ENCODE measurements around the gene CLDN9.
A peak's percentile ranks its signal among the peaks of the same experiment; 100 is the strongest.

The CLDN9 gene

DNA sequence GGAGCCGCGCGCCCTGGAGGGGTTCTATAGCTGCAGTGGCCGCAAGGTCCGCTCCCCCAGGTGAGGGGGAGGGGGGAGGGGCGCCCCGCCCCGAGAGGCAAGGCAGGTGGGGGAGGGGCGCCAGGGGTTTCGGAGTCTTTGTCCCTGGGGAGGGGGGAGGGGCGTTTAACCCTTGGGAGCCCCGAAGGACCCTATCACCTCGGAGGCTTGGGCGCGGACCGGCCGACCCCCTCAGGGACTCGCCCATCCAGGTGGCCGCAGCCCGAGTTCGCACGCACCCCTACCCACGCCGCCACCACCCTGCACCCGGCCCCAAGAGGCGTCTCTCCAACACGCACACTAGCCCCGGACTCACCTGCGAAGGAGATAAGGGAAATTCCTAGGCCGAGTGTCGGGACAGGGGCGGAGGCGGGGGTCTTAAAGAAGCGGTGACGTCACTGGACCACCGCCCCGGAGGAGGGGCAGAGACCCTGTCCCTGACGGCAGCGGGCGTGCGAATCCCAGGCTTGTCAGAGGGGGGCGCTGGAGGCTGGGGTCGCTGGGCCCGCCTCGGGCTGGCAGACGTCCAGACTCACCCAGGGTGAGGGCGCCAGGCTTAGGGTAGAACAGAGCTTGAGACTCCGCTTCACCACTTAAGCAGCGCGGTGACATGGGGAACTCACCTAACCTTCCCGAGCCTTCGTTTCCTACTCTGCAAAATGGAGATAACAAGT is 5.2 kb downstream of the CLDN9 start, which contains the start of gene CLDN6:
TSS of gene CLDN6 (minus strand) at position 390 of the 713 bp plus-strand sequence. CDS start 2,162 bp downstream, outside the sequence.
- no peak for ATAC-seq
- H3K4me3 Mint-ChIP-seq: no peak within 1 kb of the TSS
- no peak within 1 kb of the TSS for H3K27ac Mint-ChIP-seq
- peaks cover 40% of the 10 kb centered on the region for H3K27me3 Mint-ChIP-seq
- peaks cover 37% of the 10 kb centered on the region for H3K4me1 Mint-ChIP-seq
- no peaks in the 10 kb centered on the region for H3K9me3 Mint-ChIP-seq
- no peaks in the 10 kb centered on the region for H3K36me3 Mint-ChIP-seq

DNA sequence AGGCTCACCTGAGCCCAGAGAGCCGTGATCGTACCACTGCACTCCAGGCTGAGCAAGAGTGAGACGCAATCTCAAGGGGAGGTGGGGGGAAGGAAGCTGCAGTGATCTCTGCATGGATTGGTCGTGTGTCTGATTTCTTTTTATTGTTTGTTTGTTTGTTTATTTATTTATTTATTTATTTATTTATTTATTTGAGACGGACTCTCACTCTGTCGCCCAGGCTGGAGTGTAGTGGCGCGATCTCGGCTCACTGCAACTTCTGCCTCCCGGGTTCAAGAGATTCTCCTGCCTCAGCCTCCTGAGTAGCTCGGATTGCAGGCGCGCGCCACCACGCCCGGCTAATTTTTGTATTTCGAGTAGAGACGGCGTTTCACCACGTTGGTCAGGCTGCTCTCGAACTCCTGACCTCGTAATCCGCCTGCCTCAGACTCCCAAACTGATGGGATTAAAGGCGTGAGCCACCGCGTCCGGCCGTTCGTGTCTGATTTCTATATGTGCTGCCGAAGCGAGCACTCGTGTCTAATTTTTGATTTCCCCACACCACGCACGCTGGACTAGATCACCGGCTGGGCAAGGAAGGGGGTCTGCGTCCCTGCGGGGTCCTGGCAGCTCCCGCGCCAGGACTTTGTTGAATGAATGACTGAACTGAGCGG is 7.0 kb downstream of the CLDN9 start:
- Mint-ChIP-seq H3K36me3 (no peaks in the 10 kb centered on the region), H3K4me3 (peak overlapping the region; percentile 84), H3K27me3 (peaks cover 23% of the 10 kb centered on the region), H3K4me1 (peaks cover 51% of the 10 kb centered on the region), H3K27ac (peak overlapping the region; percentile 83), H3K9me3 (no peaks in the 10 kb centered on the region)
- no peak for ATAC-seq

DNA sequence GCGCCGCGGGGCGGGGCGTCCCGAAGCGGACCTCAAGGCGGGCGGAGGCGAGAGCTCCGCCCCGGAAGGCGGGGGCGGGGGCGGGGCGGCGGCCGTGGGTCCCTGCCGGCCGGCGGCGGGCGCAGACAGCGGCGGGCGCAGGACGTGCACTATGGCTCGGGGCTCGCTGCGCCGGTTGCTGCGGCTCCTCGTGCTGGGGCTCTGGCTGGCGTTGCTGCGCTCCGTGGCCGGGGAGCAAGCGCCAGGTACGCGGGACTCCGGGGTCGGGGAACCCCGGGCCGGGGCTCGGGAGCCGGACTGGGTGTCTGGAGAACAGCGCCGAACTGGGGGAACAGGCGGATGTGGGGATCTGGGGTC is 7.5 kb downstream of the CLDN9 start, which contains the start of gene TNFRSF12A:
TSS of gene TNFRSF12A (plus strand) at position 122 of the 357 bp plus-strand sequence. CDS start at position 152, 30 bp downstream.
- Mint-ChIP-seq H3K4me3 (peak within 1 kb of the TSS; percentile 84), H3K27me3 (peaks cover 23% of the 10 kb centered on the region), H3K4me1 (peaks cover 53% of the 10 kb centered on the region), H3K9me3 (no peaks in the 10 kb centered on the region), H3K27ac (peak within 1 kb of the TSS; percentile 83), H3K36me3 (no peaks in the 10 kb centered on the region)
- peak; percentile 42 for ATAC-seq

DNA sequence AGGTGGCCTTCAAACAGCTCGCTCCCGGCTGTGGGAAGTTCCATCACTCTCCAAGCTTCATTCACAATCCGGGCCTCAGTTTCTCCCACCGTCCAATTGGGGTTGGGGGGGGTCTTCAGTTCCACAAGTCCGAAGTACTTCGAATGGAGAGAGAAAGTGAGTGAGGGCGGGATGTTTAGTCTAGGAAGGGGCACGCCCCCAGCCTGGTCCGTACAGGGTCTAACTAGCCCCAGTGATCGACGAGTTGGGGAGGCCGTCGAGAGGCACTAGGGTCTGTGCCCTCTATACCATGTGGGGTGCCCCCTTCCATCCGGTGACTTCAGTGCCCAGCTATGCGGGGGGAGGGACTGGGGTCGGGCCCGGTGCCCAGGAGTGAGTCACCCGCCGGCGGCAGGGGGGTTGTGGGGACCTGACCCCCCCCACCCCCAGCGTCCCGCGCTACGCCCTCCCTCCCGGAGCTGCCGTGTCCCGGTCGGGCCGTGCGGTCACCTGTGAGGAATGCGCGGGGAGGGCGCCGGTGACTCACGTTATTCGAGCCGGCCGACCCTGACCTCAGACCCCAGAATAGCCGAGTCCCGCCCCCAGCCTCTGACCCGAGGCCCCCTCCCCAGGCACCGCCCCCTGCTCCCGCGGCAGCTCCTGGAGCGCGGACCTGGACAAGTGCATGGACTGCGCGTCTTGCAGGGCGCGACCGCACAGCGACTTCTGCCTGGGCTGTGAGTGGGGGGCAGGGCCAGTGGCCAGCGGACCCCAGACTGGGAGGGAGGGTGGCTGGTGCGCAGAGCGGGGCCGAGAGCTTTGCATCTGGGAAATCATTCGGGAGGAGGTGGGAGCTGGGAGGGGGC is 8.1 kb downstream of the CLDN9 start:
- H3K4me1 Mint-ChIP-seq: peaks cover 59% of the 10 kb centered on the region
- ATAC-seq: no peak
- H3K9me3 Mint-ChIP-seq: no peaks in the 10 kb centered on the region
- H3K36me3 Mint-ChIP-seq: peaks cover under 1% of the 10 kb centered on the region
- peak overlapping the region; percentile 84 for H3K4me3 Mint-ChIP-seq
- H3K27me3 Mint-ChIP-seq: peaks cover 23% of the 10 kb centered on the region
- peak overlapping the region; percentile 83 for H3K27ac Mint-ChIP-seq

DNA sequence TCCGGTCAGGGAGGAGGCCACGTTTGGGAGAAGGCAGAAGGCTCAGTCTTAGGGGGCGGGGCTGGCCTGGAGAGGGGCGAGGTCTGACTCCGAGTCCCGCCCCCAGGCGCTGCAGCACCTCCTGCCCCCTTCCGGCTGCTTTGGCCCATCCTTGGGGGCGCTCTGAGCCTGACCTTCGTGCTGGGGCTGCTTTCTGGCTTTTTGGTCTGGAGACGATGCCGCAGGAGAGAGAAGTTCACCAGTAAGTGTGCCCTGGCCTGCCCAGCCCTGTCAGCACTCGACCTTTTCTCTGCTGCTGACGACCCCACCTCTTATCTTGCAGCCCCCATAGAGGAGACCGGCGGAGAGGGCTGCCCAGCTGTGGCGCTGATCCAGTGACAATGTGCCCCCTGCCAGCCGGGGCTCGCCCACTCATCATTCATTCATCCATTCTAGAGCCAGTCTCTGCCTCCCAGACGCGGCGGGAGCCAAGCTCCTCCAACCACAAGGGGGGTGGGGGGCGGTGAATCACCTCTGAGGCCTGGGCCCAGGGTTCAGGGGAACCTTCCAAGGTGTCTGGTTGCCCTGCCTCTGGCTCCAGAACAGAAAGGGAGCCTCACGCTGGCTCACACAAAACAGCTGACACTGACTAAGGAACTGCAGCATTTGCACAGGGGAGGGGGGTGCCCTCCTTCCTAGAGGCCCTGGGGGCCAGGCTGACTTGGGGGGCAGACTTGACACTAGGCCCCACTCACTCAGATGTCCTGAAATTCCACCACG is 8.9 kb downstream of the CLDN9 start:
- H3K9me3 Mint-ChIP-seq: no peaks in the 10 kb centered on the region
- peak overlapping the region; percentile 81 for H3K4me3 Mint-ChIP-seq
- H3K27ac Mint-ChIP-seq: peak overlapping the region; percentile 83
- peaks cover 22% of the 10 kb centered on the region for H3K27me3 Mint-ChIP-seq
- peaks cover 8% of the 10 kb centered on the region for H3K36me3 Mint-ChIP-seq
- peaks cover 67% of the 10 kb centered on the region for H3K4me1 Mint-ChIP-seq
- peak; percentile 42 for ATAC-seq

DNA sequence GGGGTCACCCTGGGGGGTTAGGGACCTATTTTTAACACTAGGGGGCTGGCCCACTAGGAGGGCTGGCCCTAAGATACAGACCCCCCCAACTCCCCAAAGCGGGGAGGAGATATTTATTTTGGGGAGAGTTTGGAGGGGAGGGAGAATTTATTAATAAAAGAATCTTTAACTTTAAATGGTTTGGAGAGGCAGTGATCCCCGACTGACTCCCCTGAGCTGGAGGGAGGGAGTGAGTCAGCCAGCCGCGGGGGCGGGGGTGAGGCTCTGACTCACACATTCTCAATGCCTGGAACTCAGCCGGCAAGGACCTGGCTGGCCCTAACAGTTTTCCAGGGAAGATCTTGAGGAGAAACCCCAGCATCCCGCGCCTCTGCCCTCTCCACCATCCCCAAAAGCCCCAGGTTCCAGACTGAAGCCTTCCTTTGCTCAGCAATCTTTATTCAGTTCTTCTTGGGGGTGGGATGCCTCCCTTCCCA is 9.5 kb downstream of the CLDN9 start:
- ATAC-seq: no peak
- H3K4me3 Mint-ChIP-seq: peak overlapping the region; percentile 81
- peaks cover 67% of the 10 kb centered on the region for H3K4me1 Mint-ChIP-seq
- H3K27ac Mint-ChIP-seq: peak overlapping the region; percentile 83
- no peaks in the 10 kb centered on the region for H3K9me3 Mint-ChIP-seq
- H3K36me3 Mint-ChIP-seq: peaks cover 15% of the 10 kb centered on the region
- H3K27me3 Mint-ChIP-seq: peaks cover 16% of the 10 kb centered on the region

DNA sequence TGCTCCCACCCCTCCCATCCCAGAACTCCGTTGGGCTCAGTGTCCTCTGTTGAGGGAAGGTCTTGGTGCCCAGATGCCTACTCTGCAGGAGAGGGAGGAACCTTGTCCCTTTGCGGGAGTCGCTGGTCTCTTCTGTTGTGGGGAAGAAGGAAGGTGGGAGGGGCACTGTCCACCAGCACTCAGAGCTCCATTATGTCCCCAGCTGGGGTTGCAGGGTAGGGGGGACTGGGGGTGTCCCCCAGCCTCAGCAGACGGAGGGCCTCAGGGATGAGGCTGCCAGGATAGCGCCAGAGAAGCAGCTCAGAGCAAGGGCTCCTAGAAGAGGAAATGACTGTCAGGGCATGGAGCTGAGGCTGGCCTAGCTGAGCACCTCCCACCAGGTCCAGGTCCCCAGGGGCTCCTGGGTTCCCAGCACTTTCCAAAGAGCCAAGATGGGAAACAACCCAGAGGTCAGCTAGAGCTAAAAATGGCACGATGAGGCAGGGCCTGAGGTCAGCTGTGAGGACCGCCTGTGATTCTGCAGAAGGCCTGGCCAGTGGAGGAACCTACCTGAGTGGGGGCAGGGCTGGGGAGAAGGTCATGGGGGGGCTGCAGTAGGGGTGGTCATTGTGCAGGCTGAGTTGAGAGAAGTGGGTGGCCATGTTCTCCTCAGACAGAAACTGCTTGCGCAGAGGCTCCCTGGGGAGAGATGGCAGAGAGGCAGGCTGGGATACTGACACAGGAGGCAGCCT is 10.1 kb downstream of the CLDN9 start:
- Mint-ChIP-seq H3K36me3 (peaks cover 17% of the 10 kb centered on the region), H3K4me1 (peaks cover 68% of the 10 kb centered on the region), H3K9me3 (no peaks in the 10 kb centered on the region), H3K4me3 (peak overlapping the region; percentile 81), H3K27ac (peak overlapping the region; percentile 83), H3K27me3 (peaks cover 10% of the 10 kb centered on the region)
- peak; percentile 42 for ATAC-seq

DNA sequence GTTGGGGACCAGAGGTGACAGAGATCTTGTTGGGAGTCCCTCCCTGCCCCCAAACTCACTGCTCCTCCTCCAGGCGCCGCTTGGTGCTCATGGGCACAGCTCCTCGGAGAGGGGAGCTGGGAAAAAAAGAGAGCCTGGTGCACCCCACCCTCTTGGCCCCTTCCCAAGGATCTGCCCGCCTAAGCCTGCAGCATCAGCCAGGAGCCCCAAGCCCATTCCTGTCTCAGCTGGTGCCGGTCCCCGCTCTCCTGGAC is 10.6 kb downstream of the CLDN9 start:
- peak overlapping the region; percentile 81 for H3K4me3 Mint-ChIP-seq
- no peaks in the 10 kb centered on the region for H3K9me3 Mint-ChIP-seq
- peaks cover 17% of the 10 kb centered on the region for H3K36me3 Mint-ChIP-seq
- H3K27me3 Mint-ChIP-seq: peaks cover 10% of the 10 kb centered on the region
- peaks cover 68% of the 10 kb centered on the region for H3K4me1 Mint-ChIP-seq
- peak overlapping the region; percentile 83 for H3K27ac Mint-ChIP-seq
- ATAC-seq: no peak

DNA sequence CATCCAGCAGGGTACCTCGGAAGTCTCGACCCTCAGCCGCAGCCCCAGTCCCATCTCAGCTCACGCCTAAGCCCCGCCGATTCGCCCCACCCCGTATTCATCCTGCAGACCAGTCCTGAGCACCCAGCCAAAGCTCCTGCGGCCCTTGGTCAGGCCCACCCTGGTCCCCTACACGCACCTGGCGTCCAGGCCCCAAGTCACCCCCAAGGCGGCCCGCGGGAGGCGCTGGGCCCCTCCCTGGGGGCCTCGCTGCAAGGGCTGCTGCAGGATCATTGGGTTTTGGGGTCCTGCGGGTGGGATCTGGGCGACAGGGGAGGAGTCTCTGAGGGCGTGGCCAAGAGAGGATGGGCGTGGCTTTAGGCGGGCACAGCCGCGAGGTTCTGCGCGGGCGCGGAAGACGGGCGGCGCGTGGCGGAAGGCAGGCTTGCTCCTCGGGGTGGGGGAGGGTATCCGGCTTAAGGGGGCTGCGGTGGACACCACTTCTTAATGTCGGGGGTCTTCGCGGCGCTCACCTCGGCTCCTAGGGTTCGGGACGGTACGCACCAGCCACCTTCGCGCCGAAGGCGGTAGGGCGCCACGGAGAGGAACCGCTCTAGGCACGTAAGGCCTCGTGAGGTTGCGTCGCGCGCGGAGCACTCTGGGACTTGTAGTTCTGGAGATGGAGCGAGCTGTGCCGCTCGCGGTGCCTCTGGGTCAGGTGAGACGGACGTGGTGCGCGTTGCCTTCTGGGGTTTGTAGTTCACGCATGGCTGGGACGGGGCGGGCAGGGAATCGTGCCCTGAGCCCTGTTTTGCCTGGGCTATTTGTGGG is 11.2 kb downstream of the CLDN9 start, which contains the start of the genes HCFC1R1 and THOC6:
TSS of gene HCFC1R1 (minus strand) at position 274 of the 810 bp plus-strand sequence. CDS start at position 273, 1 bp downstream.
TSS of gene THOC6 (plus strand) at position 367 of the 810 bp plus-strand sequence. CDS start at position 659, 292 bp downstream.
- Mint-ChIP-seq H3K9me3 (no peaks in the 10 kb centered on the region), H3K36me3 (peaks cover 17% of the 10 kb centered on the region), H3K4me3 (peak within 1 kb of the TSS; percentile 81), H3K27me3 (peaks cover 10% of the 10 kb centered on the region), H3K27ac (peak within 1 kb of the TSS; percentile 83), H3K4me1 (peaks cover 73% of the 10 kb centered on the region)
- ATAC-seq: peak; percentile 90

DNA sequence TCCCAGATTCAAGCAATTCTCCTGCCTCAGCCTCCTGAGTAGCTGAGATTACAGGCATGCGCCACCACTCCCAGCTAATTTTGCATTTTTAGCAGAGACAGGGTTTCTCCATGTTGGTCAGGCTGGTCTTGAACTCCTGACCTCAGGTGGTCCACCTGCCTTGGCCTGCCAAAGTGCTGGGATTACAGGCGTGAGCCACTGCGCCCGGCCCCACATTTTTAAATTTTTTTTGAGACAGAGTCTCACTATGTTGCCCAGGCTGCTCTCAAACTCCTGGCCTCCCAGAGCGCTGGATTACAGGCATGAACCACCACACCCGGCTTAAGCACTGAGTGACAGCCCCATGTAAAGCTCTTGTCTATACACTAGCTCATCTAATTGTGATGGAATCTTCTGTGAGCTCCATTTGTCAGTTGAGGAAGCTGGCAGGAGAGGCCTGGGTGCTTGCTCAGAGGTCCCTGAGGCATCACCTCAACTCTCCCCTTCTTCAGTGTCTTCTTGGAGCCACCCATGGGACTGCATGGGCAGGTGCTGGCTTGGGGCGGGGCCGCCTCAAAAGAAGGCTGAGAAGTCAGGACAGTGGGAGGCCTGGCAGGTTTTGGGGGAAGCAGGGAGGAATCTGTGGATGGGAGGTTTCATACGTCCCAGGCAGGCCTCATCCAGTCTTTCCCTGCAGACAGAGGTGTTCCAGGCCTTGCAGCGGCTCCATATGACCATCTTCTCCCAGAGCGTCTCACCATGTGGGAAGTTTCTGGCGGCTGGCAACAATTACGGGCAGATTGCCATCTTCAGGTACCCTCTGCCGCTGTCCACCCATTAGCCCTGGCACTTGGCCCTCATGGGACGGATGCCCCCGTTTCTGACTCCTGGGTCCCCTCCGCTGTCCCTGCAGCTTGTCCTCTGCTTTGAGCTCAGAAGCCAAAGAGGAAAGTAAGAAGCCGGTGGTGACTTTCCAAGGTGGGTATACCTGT is 12.6 kb downstream of the CLDN9 start:
- H3K36me3 Mint-ChIP-seq: peaks cover 17% of the 10 kb centered on the region
- no peak overlapping the region for H3K27ac Mint-ChIP-seq
- H3K9me3 Mint-ChIP-seq: no peaks in the 10 kb centered on the region
- peaks cover 80% of the 10 kb centered on the region for H3K4me1 Mint-ChIP-seq
- no peak for ATAC-seq
- peaks cover 25% of the 10 kb centered on the region for H3K27me3 Mint-ChIP-seq
- no peak overlapping the region for H3K4me3 Mint-ChIP-seq

DNA sequence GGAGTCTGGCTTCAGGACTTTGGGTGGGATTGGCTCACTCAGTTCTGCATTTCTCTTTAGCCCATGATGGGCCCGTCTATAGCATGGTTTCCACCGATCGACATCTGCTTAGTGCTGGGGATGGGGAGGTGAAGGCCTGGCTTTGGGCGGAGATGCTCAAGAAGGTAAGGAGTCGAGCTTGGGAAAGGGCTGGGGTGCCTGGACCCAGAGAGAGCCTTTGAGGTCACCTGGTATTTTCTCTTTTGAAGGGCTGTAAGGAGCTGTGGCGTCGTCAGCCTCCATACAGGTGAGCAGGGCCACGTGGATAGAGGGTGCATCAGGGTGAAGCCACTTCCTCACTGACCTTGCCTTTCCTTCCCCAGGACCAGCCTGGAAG is 13.3 kb downstream of the CLDN9 start:
- Mint-ChIP-seq H3K27ac (no peak overlapping the region), H3K4me3 (no peak overlapping the region), H3K36me3 (peaks cover 17% of the 10 kb centered on the region), H3K4me1 (peaks cover 75% of the 10 kb centered on the region), H3K9me3 (no peaks in the 10 kb centered on the region), H3K27me3 (peaks cover 32% of the 10 kb centered on the region)
- ATAC-seq: no peak

DNA sequence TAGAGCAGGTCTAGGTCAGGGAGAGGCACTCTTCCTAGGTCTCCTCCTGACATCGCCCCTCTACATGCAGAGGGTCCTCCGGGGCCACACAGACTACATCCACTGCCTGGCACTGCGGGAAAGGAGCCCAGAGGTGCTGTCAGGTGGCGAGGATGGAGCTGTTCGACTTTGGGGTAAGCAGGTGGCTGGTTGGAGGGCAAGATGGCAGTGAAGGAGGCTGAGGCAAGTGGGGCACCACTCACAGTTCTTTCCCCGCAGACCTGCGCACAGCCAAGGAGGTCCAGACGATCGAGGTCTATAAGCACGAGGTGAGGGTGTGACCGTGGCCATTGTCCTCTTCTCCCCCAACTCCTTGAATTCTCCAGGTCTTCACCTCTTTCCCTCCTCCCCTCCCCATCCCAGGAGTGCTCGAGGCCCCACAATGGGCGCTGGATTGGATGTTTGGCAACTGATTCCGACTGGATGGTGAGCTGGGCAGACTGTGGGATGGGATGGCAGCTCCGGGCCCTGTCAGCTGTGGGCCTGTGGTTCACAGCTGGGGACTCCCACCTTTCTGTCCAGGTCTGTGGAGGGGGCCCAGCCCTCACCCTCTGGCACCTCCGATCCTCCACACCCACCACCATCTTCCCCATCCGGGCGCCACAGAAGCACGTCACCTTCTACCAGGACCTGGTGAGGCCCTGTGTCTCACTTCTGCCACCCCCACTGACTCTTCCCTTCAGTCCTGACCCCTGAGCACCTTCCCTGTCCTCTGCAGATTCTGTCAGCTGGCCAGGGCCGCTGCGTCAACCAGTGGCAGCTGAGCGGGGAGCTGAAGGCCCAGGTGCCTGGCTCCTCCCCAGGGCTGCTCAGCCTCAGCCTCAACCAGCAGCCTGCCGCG is 14.1 kb downstream of the CLDN9 start:
- Mint-ChIP-seq H3K27ac (no peak overlapping the region), H3K27me3 (peaks cover 40% of the 10 kb centered on the region), H3K9me3 (no peaks in the 10 kb centered on the region), H3K4me3 (no peak overlapping the region), H3K36me3 (peaks cover 17% of the 10 kb centered on the region), H3K4me1 (peaks cover 66% of the 10 kb centered on the region)
- ATAC-seq: no peak

All from stimulated activated memory B cell treated with anti-CD40 and anti-IgM and Interleukin-4, amounts not matched to agents 10 μg/mL and 1 μg/mL and 100 μg/mL, for 72 hours (primary cell).